Endothelial cell of umbilical vein (primary cell): ENCODE results near the gene EPN2. TPM values are rescaled to one million over a fixed set of nuclear protein-coding genes. Genes with fewer than 3 reads are reported as not detected.

Experiments used
- BruUV-seq: library from RNA; stranded (reverse); fragments of 400-500 nt; replicated peaks from 2 replicates; lab custom pipeline; 2021; lab: Mats Ljungman, UMichigan
- CTCF ChIA-PET: fragments of 300-600, 350-600 bp; sonication (Branson Sonifier 250); formaldehyde crosslinking; loops from one replicate; lab custom pipeline; 2021; ENCODE audit warnings: antibody characterized with exemption, inconsistent platforms; lab: Charles Lee
- POLR2A ChIA-PET: fragments of 300-600, 350-600 bp; sonication (Branson Sonifier 250); formaldehyde crosslinking; loops from one replicate; lab custom pipeline; 2021; ENCODE audit warnings: antibody characterized with exemption, inconsistent platforms; lab: Charles Lee
- DNase-seq: peaks from one replicate; pipeline ENCODE4 v3.0.0-alpha.2; 2011; ENCODE audit warnings: low read depth, low spot score
- FAIRE-seq: peaks from 2 replicates; lab custom pipeline; 2011; peaks lifted over from hg19 to GRCh38; lab: Jason Lieb, UNC
- H2AFZ ChIP-seq: 2 replicates; pipeline ENCODE4 v1.6.0; 2012; ENCODE audit warnings: low read depth, low read length, control low read depth, inconsistent platforms
- H3K27ac ChIP-seq: 2 replicates; pipeline ENCODE4 v1.5.1; 2011; ENCODE audit warnings: low read depth, mild to moderate bottlenecking, control low read depth, low read length, moderate library complexity; ENCODE audit not compliant: insufficient read depth
- H3K27me3 ChIP-seq, 2 experiments: 2 replicates each; pipeline versions ENCODE4 v1.6.0 to v1.6.1; 2011; ENCODE audit warnings: low read length in 2 of 2, mixed read lengths in 1 of 2; ENCODE audit not compliant: control insufficient read depth in 2 of 2, insufficient read depth in 2 of 2
- H3K36me3 ChIP-seq, 2 experiments: 2 replicates in 1 of 2; 3 replicates in 1 of 2; pipeline ENCODE4 v1.5.1; 2011; ENCODE audit warnings: low read length in 2 of 2, mild to moderate bottlenecking in 1 of 2, moderate library complexity in 1 of 2; ENCODE audit not compliant: control insufficient read depth in 2 of 2, insufficient read depth in 2 of 2; ENCODE audit errors: extremely low read depth in 1 of 2
- H3K4me1 ChIP-seq: 3 replicates; pipeline ENCODE4 v1.5.1; 2011; ENCODE audit warnings: mild to moderate bottlenecking, low read length; ENCODE audit not compliant: control insufficient read depth, insufficient read depth; ENCODE audit errors: extremely low read depth
- H3K4me2 ChIP-seq: 2 replicates; pipeline ENCODE4 v1.6.1; 2011; ENCODE audit warnings: low read length, control low read depth, mixed read lengths; ENCODE audit not compliant: insufficient read depth
- H3K4me3 ChIP-seq, 3 experiments: fragments of 200-600 bp in 1 of 3; sonication (generic), shearing (Covaris generic) in 1 of 3; replicated peaks in 1 of 3; 2 replicates each; pipeline ENCODE4 v1.5.1; 2011 to 2016; ENCODE audit warnings: control low read depth in 3 of 3, low read length in 3 of 3, mild to moderate bottlenecking in 2 of 3, inconsistent platforms in 1 of 3, low read depth in 1 of 3, moderate library complexity in 1 of 3; ENCODE audit not compliant: insufficient read depth in 1 of 3
- H3K79me2 ChIP-seq: 2 replicates; pipeline ENCODE4 v1.6.0; 2012; ENCODE audit warnings: low read length, inconsistent platforms; ENCODE audit not compliant: control insufficient read depth, insufficient read depth
- H3K9ac ChIP-seq: replicated peaks from 2 replicates; pipeline ENCODE3; 2011; ENCODE audit warnings: low read length, control low read depth; ENCODE audit not compliant: insufficient read depth; ENCODE audit errors: extremely low read depth
- H3K9me1 ChIP-seq: replicated peaks from 3 replicates; pipeline ENCODE4 v1.6.0; 2011; ENCODE audit warnings: mild to moderate bottlenecking, low read length; ENCODE audit not compliant: control insufficient read depth, insufficient read depth; ENCODE audit errors: extremely low read depth
- H3K9me3 ChIP-seq: replicated peaks from 2 replicates; pipeline ENCODE4 v1.5.1; 2012; ENCODE audit warnings: low read length, inconsistent platforms; ENCODE audit not compliant: control insufficient read depth, insufficient read depth
- H4K20me1 ChIP-seq: replicated peaks from 2 replicates; pipeline ENCODE3; 2011; ENCODE audit warnings: mild to moderate bottlenecking, low read length; ENCODE audit not compliant: control insufficient read depth, insufficient read depth; ENCODE audit errors: extremely low read depth
- CTCF ChIP-seq, 2 donors: IDR thresholded peaks; 1 replicate in 1 of 2; 2 replicates in 1 of 2; pipeline ENCODE4 v1.5.1; 2011; ENCODE audit warnings: low read length in 2 of 2, mild to moderate bottlenecking in 2 of 2, moderate library complexity in 2 of 2, control low read depth in 1 of 2, inconsistent platforms in 1 of 2, low read depth in 1 of 2; ENCODE audit not compliant: insufficient read depth in 1 of 2; ENCODE audit errors: extremely low read depth in 1 of 2
- EZH2 ChIP-seq: IDR thresholded peaks from 2 replicates; pipeline ENCODE4 v1.6.1; 2012; ENCODE audit warnings: borderline replicate concordance, low read depth, mild to moderate bottlenecking, moderate library complexity, low read length, inconsistent platforms; ENCODE audit not compliant: severe bottlenecking
- FOS ChIP-seq: IDR thresholded peaks from 2 replicates; pipeline ENCODE4 v1.6.1; 2011; ENCODE audit warnings: mild to moderate bottlenecking, low read length, moderate library complexity, borderline replicate concordance; ENCODE audit not compliant: insufficient read depth
- GATA2 ChIP-seq: IDR thresholded peaks from 2 replicates; pipeline ENCODE4 v1.7.0; 2011; ENCODE audit warnings: low read depth, mild to moderate bottlenecking, moderate library complexity, mixed read lengths, low read length; ENCODE audit not compliant: insufficient read length, insufficient read depth
- JUN ChIP-seq: IDR thresholded peaks from 2 replicates; pipeline ENCODE4 v1.6.1; 2011; ENCODE audit warnings: borderline replicate concordance, low read depth; ENCODE audit not compliant: insufficient read length, insufficient read depth
- MAX ChIP-seq: IDR thresholded peaks from 2 replicates; pipeline ENCODE4 v1.6.1; 2011; ENCODE audit not compliant: insufficient read depth, insufficient read length
- MYC ChIP-seq: IDR thresholded peaks from one replicate; pipeline ENCODE4 v1.6.1; 2011; ENCODE audit warnings: mild to moderate bottlenecking, low read depth, low read length
- POLR2A ChIP-seq: IDR thresholded peaks from 2 replicates; pipeline ENCODE4 v1.6.1; 2012; ENCODE audit warnings: low read depth, mild to moderate bottlenecking, control low read depth, low read length
- POLR2AphosphoS5 ChIP-seq: IDR thresholded peaks from 2 replicates; pipeline ENCODE4 v1.6.1; 2012; ENCODE audit warnings: low read depth, mild to moderate bottlenecking, control low read depth, low read length, moderate library complexity; ENCODE audit not compliant: insufficient read depth
- dilution Hi-C: fragments of 300-500 bp; cut with MboI; formaldehyde crosslinking; loops from one replicate; pipeline ENCODE4 v1.15.0; 2019; ENCODE audit warnings: low sequenced_read_pairs; ENCODE audit not compliant: extremely low pct_ligation_motif_present
- intact Hi-C: fragments of 100-400 bp; cut with micrococcal nuclease; formaldehyde crosslinking; loops from one replicate; pipeline ENCODE4 v1.10.0; 2022
- polyA plus RNA-seq, 4 experiments: library from polyadenylated mRNA; depleted of rRNA in 3 of 4; stranded (reverse) in 3 of 4; unstranded in 1 of 4; fragments of >200 nt; gene quantifications; 2 replicates each; pipeline versions ENCODE4 v1.2.1 to v1.2.3, GENCODE V29; 2011 to 2012; ENCODE audit warnings: missing spikeins in 1 of 4
- total RNA-seq: library from RNA; stranded (reverse); gene quantifications from 2 replicates; pipeline ENCODE4 v1.2.3, GENCODE V29; 2021

Gene EPN2
- total and polyA plus RNA-seq, 2 donors (not counting 3 experiments of a cell fraction or from before 2014, with no cell fraction given) = 40.3 to 70.5 TPM

DNA sequence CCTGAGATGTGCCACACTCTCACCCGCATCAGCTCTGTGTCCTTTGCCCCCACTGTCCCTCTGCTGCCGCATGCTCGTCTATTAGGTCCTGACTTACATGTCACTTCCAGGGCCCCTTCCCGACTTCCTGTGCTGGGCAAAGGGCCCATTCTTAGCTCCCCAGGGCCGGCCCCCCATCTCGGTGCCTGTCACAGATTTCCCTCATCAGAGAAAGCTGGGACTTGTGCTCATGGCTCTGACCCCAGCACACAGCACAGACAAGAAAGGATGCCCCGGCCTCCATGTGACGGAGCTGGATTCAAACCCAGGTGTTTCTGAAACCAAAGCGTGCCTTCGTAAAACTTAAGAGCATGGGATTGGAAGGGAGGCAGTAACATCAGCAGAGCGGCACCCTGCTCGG lies 135.3 kb downstream of the EPN2 start:
- intact Hi-C loops = no loop called here
- Histone ChIP-seq H3K4me1 (no peaks in the 10 kb centered on the region), H3K79me2 (no peaks in the 10 kb centered on the region), H3K27me3 (no peaks in the 10 kb centered on the region), H3K9ac (no peak overlapping the region), H3K9me1 (no peaks in the 10 kb centered on the region), H3K4me2 (no peak overlapping the region), H3K27ac (no peak overlapping the region), H3K4me3 (no peak overlapping the region), H4K20me1 (no peaks in the 10 kb centered on the region), H3K36me3 (no peaks in the 10 kb centered on the region), H2AFZ (no peak overlapping the region), H3K9me3 (no peaks in the 10 kb centered on the region)
- POLR2A ChIA-PET = no interaction called here
- TF ChIP-seq JUN (no peak), CTCF (IDR thresholded peaks at IDR 0.05; ENCODE audit: extremely low read depth in 1 of 2, insufficient read depth in 1 of 2, low read depth in 1 of 2, low read length in 2 of 2) (no peak), MYC (no peak), EZH2 (no peak), POLR2AphosphoS5 (no peak), POLR2A (no peak), GATA2 (no peak), MAX (no peak), FOS (no peak)
- dilution Hi-C loops = no loop called here
- DNase-seq (no peak), FAIRE-seq (no peak)
- CTCF ChIA-PET = interaction anchor here (4.2 kb wide), 1 partner anchor 9 kb away, joined by 23 read pairs; the partner anchor contains the start of gene B9D1
- no TSS peak for BruUV-seq
